ENCODE data around the gene CNGA2. TPM values are rescaled to one million over a fixed set of nuclear protein-coding genes. Genes with fewer than 3 reads are reported as not detected.

CNGA2 gene
- total RNA-seq, 1 experiment from 2014 or later = not detected

GRCh38 chrX:151754641-151755215 lies 20.2 kb downstream of the CNGA2 start:
- no peak overlapping the region for H3K4me2 ChIP-seq (ENCODE audit: low read length)
- DNase-seq (ENCODE audit: low read depth, low spot score) = no peak
- ChIA-PET POLR2A (no interaction called here), CTCF (no interaction called here), RAD21 (ENCODE audit: low non-redundant PET in 1 of 2, low total read pairs in 2 of 2, uncharacterized antibody in 2 of 2, unreplicated experiment in 2 of 2) (no interaction called here)
- no peak overlapping the region for H3K9ac ChIP-seq (ENCODE audit: low read length)
- H3K9me2 ChIP-seq (ENCODE audit: insufficient read depth) = no peaks in the 10 kb centered on the region
- no peaks in the 10 kb centered on the region for H4K20me1 ChIP-seq (ENCODE audit: insufficient read depth)
- H3K36me3 ChIP-seq (ENCODE audit: control insufficient read depth in 1 of 2, insufficient read depth in 2 of 2, low read length in 2 of 2) = no peaks in the 10 kb centered on the region
- no peak for ATAC-seq
- no peaks in the 10 kb centered on the region; the same call in 1 of the 2 replicates for H3K27me3 ChIP-seq (ENCODE audit: insufficient read depth, low read length)
- no peak overlapping the region for H2AFZ ChIP-seq (ENCODE audit: low read depth, low read length, poor library complexity, severe bottlenecking)
- no peaks in the 10 kb centered on the region for H3K9me3 ChIP-seq (ENCODE audit: control insufficient read depth in 1 of 2, insufficient read depth in 1 of 2, low read depth in 1 of 2, low read length in 2 of 2)
- intact Hi-C loops (cut with micrococcal nuclease) = loop anchor here (5.0 kb wide), 1 partner anchor 588 kb away; no protein-coding TSS in a partner anchor
- H3K4me3 ChIP-seq (replicated peaks in 1 of 2; ENCODE audit: low read depth in 1 of 2, low read length in 2 of 2) = no peak overlapping the region
- TF ChIP-seq REST (IDR thresholded peaks at IDR 0.05; ENCODE audit: low read depth) (no peak), CTCF (IDR thresholded peaks at IDR 0.05 in 2 of 3, conservative IDR thresholded peaks at IDR 0.05 in 1 of 3; ENCODE audit: borderline replicate concordance in 1 of 3, insufficient read depth in 1 of 3, low read depth in 2 of 3, low read length in 2 of 3) (no peak), SP1 (IDR thresholded peaks at IDR 0.05; ENCODE audit: low read depth) (no peak), FOSL1 (IDR thresholded peaks at IDR 0.05; ENCODE audit: low read depth) (no peak), CBX3 (IDR thresholded peaks at IDR 0.05; ENCODE audit: low read depth) (no peak), ZFX (IDR thresholded peaks at IDR 0.05) (no peak), SRF (IDR thresholded peaks at IDR 0.05; ENCODE audit: low read depth) (no peak)
- H3K4me1 ChIP-seq (ENCODE audit: control insufficient read depth in 1 of 2, insufficient read depth in 2 of 2, low read length in 2 of 2) = peaks cover 4 to 7% of the 10 kb centered on the region in 2 experiments; a peak in 2 of 4 replicates
- no peaks in the 10 kb centered on the region for H3K79me2 ChIP-seq (ENCODE audit: insufficient read depth, low read length)
- no TSS peak for BruUV-seq (replicated peaks)
- no peak overlapping the region for H3K27ac ChIP-seq (ENCODE audit: low read depth, low read length)
